Muscle layer of colon (tissue), 2 donors: ENCODE measurements around the gene HEMK1.

Experiments
- H3K27ac ChIP-seq: one replicate; pipeline ENCODE4 v1.7.0; 2013; ENCODE audit warnings: low read depth, mild to moderate bottlenecking, low read length, moderate library complexity
- H3K27me3 ChIP-seq, 2 donors: one replicate each; pipeline ENCODE4 v1.7.0; 2013; ENCODE audit warnings: low read length in 2 of 2, mild to moderate bottlenecking in 2 of 2; ENCODE audit not compliant: insufficient read depth in 2 of 2, control insufficient read depth in 1 of 2
- H3K36me3 ChIP-seq: one replicate; pipeline ENCODE4 v1.7.0; 2013; ENCODE audit warnings: mild to moderate bottlenecking, low read length; ENCODE audit not compliant: insufficient read depth
- H3K4me1 ChIP-seq: one replicate; pipeline ENCODE4 v1.7.0; 2013; ENCODE audit warnings: mild to moderate bottlenecking, low read length; ENCODE audit not compliant: insufficient read depth
- H3K4me3 ChIP-seq, 2 donors: one replicate each; pipeline ENCODE4 v1.7.0; 2013; ENCODE audit warnings: low read length in 2 of 2, low read depth in 1 of 2, mild to moderate bottlenecking in 1 of 2, moderate library complexity in 1 of 2
- H3K9ac ChIP-seq: one replicate; pipeline ENCODE4 v1.7.0; 2013; ENCODE audit warnings: low read length
- H3K9me3 ChIP-seq: one replicate; pipeline ENCODE4 v1.7.0; 2013; ENCODE audit warnings: mild to moderate bottlenecking, low read length
- donor health status: abdominal sarcoma.
- donor health status: Adenocarcinoma of cecum.

Gene HEMK1

DNA sequence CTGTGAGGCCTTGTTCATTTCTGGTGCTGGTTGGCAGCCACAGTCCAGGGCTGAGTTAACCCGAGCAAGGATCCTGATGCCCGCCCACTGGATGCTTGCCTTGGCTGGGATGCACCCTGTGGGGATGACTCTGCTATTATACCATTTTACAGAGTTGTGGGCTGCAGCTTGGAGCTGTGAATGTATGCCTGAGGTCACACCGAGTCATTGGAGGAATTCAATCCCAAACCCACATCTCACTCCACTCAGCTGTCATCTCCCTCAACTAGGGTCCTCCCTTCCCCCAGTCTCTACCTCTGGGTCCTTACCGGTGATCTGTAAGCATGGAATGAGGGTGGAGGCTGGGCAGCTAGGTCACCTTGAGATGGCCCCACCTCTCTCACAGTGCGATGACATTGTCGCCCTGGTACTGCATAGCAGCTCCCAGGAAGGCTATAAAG, 69.8 kb downstream of the HEMK1 start:
- Histone ChIP-seq H3K9ac (no peak overlapping the region), H3K4me3 (no peak overlapping the region), H3K4me1 (no peaks in the 10 kb centered on the region), H3K36me3 (peaks cover 26% of the 10 kb centered on the region), H3K27ac (no peak overlapping the region), H3K9me3 (no peaks in the 10 kb centered on the region), H3K27me3 (no peaks in the 10 kb centered on the region)

DNA sequence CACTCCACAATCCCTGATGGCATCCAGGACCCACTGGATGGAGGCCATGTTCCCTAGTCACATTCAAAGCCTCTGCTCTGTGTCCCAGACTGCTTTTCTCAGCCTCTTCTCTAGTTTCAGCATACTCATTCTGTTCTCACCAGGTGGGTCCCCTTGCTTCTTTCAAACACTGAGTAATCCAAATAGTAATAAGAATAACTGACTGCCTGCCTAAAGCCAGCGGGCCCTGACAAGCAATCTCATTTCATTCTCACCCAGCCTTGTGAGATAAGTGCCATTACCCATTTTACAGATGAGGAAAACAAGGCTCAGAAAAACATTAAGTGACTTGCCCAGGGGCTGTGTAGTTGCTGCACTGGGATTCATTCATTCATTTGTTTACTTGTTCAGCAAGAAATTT, 73.1 kb downstream of the HEMK1 start:
- Histone ChIP-seq H3K9ac (no peak overlapping the region), H3K36me3 (peaks cover 42% of the 10 kb centered on the region), H3K4me1 (no peaks in the 10 kb centered on the region), H3K9me3 (no peaks in the 10 kb centered on the region), H3K27me3 (no peaks in the 10 kb centered on the region), H3K4me3 (no peak overlapping the region), H3K27ac (no peak overlapping the region)

DNA sequence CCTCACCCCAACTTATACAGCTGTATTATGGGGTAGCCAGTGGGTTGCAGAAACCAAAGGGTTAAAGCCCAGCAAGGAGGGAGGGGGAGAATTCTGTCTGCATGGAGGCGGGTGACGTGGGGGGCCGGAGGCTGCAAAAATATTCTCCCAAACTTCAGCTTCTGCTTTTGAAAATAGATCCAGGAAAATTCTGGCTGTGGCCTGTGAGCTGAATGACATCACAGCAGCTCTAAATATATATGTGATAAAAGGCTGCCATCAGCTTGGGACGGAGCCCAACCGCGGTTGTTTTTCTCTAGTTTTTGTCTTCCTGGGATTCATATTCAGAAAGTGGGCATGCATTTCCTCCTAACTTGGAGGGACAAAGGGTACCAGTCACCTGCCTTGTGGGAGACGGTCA, 75.2 kb downstream of the HEMK1 start:
- H3K27ac ChIP-seq: no peak overlapping the region
- peaks cover 11% of the 10 kb centered on the region for H3K4me1 ChIP-seq
- peaks cover 47% of the 10 kb centered on the region for H3K36me3 ChIP-seq
- no peaks in the 10 kb centered on the region for H3K27me3 ChIP-seq
- no peak overlapping the region for H3K9ac ChIP-seq
- no peaks in the 10 kb centered on the region for H3K9me3 ChIP-seq
- H3K4me3 ChIP-seq: no peak overlapping the region

DNA sequence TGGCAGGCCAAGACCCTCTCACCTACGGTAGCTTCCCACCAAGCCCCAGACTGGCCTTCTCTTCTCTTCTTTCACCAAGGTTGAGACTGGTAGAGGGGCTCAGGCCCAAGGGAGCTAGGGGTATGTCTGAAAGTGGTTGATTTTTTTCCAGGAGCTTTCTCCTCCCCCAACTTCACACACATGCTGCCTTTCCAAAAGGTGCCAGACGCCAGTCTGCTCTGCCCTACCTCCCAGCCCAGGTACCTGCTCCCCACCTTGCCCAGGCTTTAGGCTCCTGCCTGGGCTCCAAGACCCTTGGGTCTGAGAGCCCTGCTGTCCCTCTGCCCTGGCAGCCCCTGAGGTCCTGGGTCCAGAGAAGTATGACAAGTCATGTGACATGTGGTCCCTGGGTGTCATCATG, 76.1 kb downstream of the HEMK1 start:
- Histone ChIP-seq H3K9me3 (no peaks in the 10 kb centered on the region), H3K9ac (no peak overlapping the region), H3K27me3 (no peaks in the 10 kb centered on the region), H3K27ac (no peak overlapping the region), H3K4me3 (no peak overlapping the region), H3K4me1 (peaks cover 13% of the 10 kb centered on the region), H3K36me3 (peaks cover 45% of the 10 kb centered on the region)
